ENCODE results near the gene SLC38A3. TPM values are rescaled to one million over a fixed set of nuclear protein-coding genes. Genes with fewer than 3 reads are reported as not detected.

Gene SLC38A3
- total RNA-seq, 4 donors from 2014 or later: 1.3 TPM; not detected in 3

DNA sequence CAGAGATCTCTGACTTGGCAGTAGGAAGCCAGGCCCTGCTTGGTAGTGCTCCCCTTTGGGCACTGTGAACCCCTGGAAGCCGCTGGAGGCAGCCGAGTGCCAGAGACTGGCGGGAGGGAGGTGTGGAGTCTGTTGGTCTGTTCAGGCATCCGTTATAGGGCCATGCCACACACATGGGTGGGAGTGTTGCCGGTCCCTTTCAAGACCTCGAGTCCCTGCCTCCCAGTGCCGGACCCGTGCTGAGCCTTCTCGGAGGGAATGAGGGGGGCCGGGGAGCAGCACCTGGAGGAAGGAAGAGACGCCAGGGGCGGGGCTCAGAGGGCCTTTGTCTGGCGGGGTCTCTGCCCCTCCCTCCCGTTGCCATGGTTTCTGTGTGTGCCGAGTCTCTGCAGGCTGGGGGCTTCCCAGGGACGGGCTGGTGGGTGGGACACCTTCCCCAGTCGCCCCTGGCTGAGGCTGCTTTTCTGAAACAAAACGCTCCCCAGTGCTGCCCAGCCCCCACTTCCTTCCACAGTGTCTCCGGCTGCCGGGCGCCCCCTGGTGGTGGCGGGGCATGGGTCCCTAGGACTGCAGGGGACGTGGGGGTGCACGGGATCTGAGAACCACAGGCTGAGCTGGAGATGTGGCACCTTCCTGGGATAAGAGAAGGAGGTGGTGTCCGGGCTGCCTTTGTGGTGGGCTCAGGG, 40.9 kb downstream of the SLC38A3 start:
- TF ChIP-seq, protein P1, sequence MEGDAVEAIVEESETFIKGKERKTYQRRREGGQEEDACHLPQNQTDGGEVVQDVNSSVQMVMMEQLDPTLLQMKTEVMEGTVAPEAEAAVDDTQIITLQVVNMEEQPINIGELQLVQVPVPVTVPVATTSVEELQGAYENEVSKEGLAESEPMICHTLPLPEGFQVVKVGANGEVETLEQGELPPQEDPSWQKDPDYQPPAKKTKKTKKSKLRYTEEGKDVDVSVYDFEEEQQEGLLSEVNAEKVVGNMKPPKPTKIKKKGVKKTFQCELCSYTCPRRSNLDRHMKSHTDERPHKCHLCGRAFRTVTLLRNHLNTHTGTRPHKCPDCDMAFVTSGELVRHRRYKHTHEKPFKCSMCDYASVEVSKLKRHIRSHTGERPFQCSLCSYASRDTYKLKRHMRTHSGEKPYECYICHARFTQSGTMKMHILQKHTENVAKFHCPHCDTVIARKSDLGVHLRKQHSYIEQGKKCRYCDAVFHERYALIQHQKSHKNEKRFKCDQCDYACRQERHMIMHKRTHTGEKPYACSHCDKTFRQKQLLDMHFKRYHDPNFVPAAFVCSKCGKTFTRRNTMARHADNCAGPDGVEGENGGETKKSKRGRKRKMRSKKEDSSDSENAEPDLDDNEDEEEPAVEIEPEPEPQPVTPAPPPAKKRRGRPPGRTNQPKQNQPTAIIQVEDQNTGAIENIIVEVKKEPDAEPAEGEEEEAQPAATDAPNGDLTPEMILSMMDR (IDR thresholded peaks at IDR 0.05): peak; percentile 97 to 99 (median 98)
- peak in 1 of 2 donors; percentile 37 for TF ChIP-seq POLR2A (IDR thresholded peaks at IDR 0.05)
- peak; percentile 94 to 97 (median 97) for DNase-seq
- Histone ChIP-seq H3K9me3 (no peaks in the 10 kb centered on the region), H3K27ac (peak overlapping the region; percentile 73 to 86 (median 76)), H3K36me3 (no peaks in the 10 kb centered on the region), H3K4me3 (peak overlapping the region; percentile 34 to 61 (median 44)), H3K4me1 (peaks cover 3 to 88% (median 64%) of the 10 kb centered on the region in 4 donors), H3K27me3 (no peaks in the 10 kb centered on the region)

DNA sequence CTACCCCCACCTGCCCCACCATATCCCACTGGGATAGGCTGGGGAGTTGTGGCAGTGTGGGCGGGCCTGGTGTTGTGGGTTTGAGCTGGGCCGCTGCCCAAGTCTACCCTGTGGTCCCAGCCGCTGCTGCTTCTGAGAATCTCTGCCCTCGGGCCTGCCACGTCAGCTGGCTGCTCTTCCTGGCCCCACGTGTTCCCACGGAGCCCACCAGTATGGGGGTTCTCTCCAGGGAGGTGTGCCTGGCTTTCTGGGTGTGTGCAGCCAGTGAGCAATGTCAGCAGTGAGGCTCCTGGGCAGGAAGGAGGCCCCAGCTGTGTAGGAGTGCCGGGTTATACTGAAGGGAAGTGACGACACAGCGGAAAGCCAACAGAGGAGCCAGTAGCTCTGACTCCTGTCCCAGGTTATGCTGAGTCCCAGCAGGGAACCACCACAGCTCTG, 41.5 kb downstream of the SLC38A3 start:
- peak in 2 of 3 donors; percentile 70 to 82 for DNase-seq
- no peaks in the 10 kb centered on the region for H3K36me3 ChIP-seq
- no peaks in the 10 kb centered on the region for H3K27me3 ChIP-seq
- H3K27ac ChIP-seq: peak overlapping the region; percentile 73 to 86 (median 76)
- H3K9me3 ChIP-seq: no peaks in the 10 kb centered on the region
- TF ChIP-seq, protein P1 (IDR thresholded peaks at IDR 0.05): no peak
- no peak for TF ChIP-seq POLR2A (IDR thresholded peaks at IDR 0.05)
- H3K4me1 ChIP-seq: peaks cover 3 to 85% (median 59%) of the 10 kb centered on the region in 4 donors
- H3K4me3 ChIP-seq: peak overlapping the region; percentile 34 to 61 (median 44)

DNA sequence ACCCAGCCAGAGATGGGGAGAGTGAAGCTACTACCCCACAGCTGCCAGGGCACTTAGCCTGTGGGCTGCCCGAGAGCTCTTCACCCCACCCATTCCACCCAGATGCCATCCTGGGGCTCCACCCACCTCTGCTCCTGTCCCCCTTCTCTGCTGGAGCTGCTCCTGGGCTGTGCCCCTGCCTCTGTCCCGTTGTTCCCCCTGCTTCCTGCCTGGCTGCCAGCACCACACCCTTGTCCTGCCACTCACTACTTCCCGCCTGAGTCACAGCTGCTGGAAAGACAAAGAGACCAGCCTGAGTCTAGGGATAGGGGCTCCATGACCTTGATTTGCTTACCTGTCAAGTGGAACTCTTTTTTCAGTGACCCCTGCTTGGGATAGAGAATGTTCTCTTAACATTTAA, 43.3 kb downstream of the SLC38A3 start:
- Histone ChIP-seq H3K4me1 (peaks cover 3 to 83% (median 41%) of the 10 kb centered on the region in 4 donors), H3K4me3 (no peak overlapping the region), H3K27ac (peak overlapping the region; percentile 13 to 86 (median 57)), H3K36me3 (peaks cover 0 to 16% (median 0%) of the 10 kb centered on the region in 3 donors), H3K9me3 (no peaks in the 10 kb centered on the region), H3K27me3 (no peaks in the 10 kb centered on the region)
- TF ChIP-seq, protein P1 (IDR thresholded peaks at IDR 0.05): no peak
- no peak for TF ChIP-seq POLR2A (IDR thresholded peaks at IDR 0.05)
- DNase-seq: peak in 2 of 3 donors; percentile 77 to 78

DNA sequence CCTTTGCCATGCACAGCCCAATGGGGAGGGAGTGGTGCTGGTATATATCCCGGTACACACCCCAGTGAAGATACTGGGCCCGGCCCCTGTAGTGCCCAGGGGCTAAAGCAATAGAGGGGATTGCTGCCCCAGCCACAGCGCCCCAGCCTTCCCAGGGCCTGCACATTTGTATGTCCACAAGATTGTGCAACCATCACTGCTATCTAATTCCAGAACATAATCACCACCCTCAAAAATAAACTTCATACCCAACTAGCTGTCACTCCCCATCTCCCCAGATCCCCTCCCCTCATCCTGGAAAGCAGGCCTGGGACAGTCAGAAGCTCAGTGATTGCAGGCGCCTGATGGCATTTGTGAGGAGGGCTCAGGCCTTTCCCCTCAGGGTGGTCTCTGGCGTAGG, 44.4 kb downstream of the SLC38A3 start:
- Histone ChIP-seq H3K4me1 (peaks cover 3 to 88% (median 36%) of the 10 kb centered on the region in 4 donors), H3K27ac (peak overlapping the region in 3 of 4 donors; percentile 13 to 86 (median 73)), H3K36me3 (peaks cover 0 to 24% (median 0%) of the 10 kb centered on the region in 3 donors), H3K27me3 (no peaks in the 10 kb centered on the region), H3K4me3 (no peak overlapping the region), H3K9me3 (no peaks in the 10 kb centered on the region)
- TF ChIP-seq POLR2A (IDR thresholded peaks at IDR 0.05): no peak
- TF ChIP-seq, protein P1 (IDR thresholded peaks at IDR 0.05): no peak
- no peak for DNase-seq

DNA sequence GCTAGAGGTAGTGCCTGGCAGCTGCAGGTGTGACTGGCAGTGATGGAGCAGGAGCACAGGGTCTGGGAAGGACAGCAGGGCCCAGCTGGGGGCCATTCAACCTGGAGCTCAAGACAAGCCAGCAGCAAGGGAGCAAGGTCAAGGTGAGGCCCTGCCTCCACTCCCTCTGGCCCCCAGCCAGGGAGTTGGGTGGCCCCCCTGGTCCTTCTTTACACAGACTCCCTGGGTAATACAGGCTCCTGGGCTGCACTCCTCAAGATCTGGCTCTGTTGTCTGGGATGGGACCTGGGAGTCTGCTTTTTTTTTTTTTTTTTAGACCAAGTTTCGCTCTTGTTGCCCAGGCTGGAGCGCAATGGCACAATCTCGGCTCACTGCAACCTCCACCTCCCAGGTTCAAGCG, 45.4 kb downstream of the SLC38A3 start:
- no peaks in the 10 kb centered on the region for H3K9me3 ChIP-seq
- no peak for DNase-seq
- H3K4me1 ChIP-seq: peaks cover 3 to 88% (median 31%) of the 10 kb centered on the region in 4 donors
- TF ChIP-seq POLR2A (IDR thresholded peaks at IDR 0.05): no peak
- no peaks in the 10 kb centered on the region for H3K27me3 ChIP-seq
- H3K27ac ChIP-seq: peak overlapping the region in 3 of 4 donors; percentile 0 to 86 (median 35)
- H3K36me3 ChIP-seq: peaks cover 0 to 34% (median 0%) of the 10 kb centered on the region in 3 donors
- H3K4me3 ChIP-seq: no peak overlapping the region

DNA sequence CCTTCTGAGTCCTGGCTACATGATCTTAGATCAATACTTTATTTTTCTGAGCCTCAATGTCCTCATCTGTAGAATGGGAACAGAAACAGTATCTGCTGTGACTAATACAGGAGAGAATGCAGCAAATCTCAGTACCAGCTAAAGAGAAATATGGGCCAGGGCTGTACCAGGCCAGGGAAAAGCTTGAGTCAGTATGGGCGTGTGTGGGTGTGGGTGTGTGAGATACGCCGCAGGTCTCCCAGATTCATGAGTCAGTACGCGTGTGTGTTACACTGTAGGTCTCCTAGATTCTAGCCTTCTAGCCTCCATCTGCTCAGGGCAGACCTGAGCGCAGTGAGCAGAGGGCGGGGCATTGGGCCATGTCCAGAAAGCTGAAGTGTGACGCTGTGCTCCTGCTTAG, 46.1 kb downstream of the SLC38A3 start:
- peak overlapping the region in 2 of 4 donors; percentile 38 to 47 for H3K27ac ChIP-seq
- H3K27me3 ChIP-seq: no peaks in the 10 kb centered on the region
- peak in 2 of 3 donors; percentile 66 to 68 for DNase-seq
- H3K4me3 ChIP-seq: no peak overlapping the region
- no peak for TF ChIP-seq POLR2A (IDR thresholded peaks at IDR 0.05)
- TF ChIP-seq, protein P1 (IDR thresholded peaks at IDR 0.05): no peak
- peaks cover 0 to 82% (median 24%) of the 10 kb centered on the region in 4 donors for H3K4me1 ChIP-seq
- peaks cover 0 to 39% (median 0%) of the 10 kb centered on the region in 3 donors for H3K36me3 ChIP-seq
- H3K9me3 ChIP-seq: no peaks in the 10 kb centered on the region

Measured in Peyer's patch (tissue), 4 donors.